ENCODE results near the gene CENPF.
"Not testable (repeated sequence)": the region's sequence is repeated elsewhere in the genome, so short reads cannot be mapped to it uniquely, and the experiment has no call there.

- TF ChIP-seq CTCF (conservative IDR thresholded peaks at IDR 0.05); ZFX (IDR thresholded peaks at IDR 0.05): not testable (repeated sequence)
These were observed 26.9 kb upstream of the CENPF start for GRCh38 chr1:214576120-214576519.

Measured in C4-2B (cell line).